Keratinocyte (primary cell): ENCODE results near the gene TMPRSS3. TPM values are rescaled to one million over a fixed set of nuclear protein-coding genes. Genes with fewer than 3 reads are reported as not detected.

Experiments
- DNase-seq: peaks from one replicate; pipeline ENCODE4 v3.0.0-alpha.2; 2011; ENCODE audit warnings: low read depth, missing footprints, low spot score
- FAIRE-seq: peaks from 2 replicates; lab custom pipeline; 2011; peaks lifted over from hg19 to GRCh38; lab: Jason Lieb, UNC
- H2AFZ ChIP-seq: 2 replicates; pipeline ENCODE4 v1.6.0; 2012; ENCODE audit warnings: low read length, control low read depth, inconsistent platforms; ENCODE audit not compliant: control insufficient read depth
- H3K27ac ChIP-seq: 2 replicates; pipeline ENCODE4 v1.5.1; 2011; ENCODE audit warnings: low read length; ENCODE audit not compliant: control insufficient read depth, insufficient read depth
- H3K27me3 ChIP-seq: 3 replicates; pipeline ENCODE4 v1.6.0; 2011; ENCODE audit warnings: low read length; ENCODE audit not compliant: control insufficient read depth, insufficient read depth; ENCODE audit errors: extremely low read depth
- H3K36me3 ChIP-seq, 2 experiments: 2 replicates in 1 of 2; 3 replicates in 1 of 2; pipeline ENCODE4 v1.5.1; 2011; ENCODE audit warnings: low read length in 2 of 2, mild to moderate bottlenecking in 1 of 2; ENCODE audit not compliant: control insufficient read depth in 2 of 2, insufficient read depth in 2 of 2; ENCODE audit errors: extremely low read depth in 1 of 2
- H3K4me1 ChIP-seq: 3 replicates; pipeline ENCODE4 v1.5.1; 2011; ENCODE audit warnings: low read length; ENCODE audit not compliant: control insufficient read depth, insufficient read depth; ENCODE audit errors: extremely low read depth
- H3K4me2 ChIP-seq: 3 replicates; pipeline ENCODE4 v1.6.0; 2011; ENCODE audit warnings: low read depth, low read length; ENCODE audit not compliant: control insufficient read depth, insufficient read depth; ENCODE audit errors: extremely low read depth
- H3K4me3 ChIP-seq, 3 experiments: fragments of 200-600 bp in 1 of 3; sonication (generic) in 1 of 3; 2 replicates in 2 of 3; 3 replicates in 1 of 3; pipeline ENCODE4 v1.5.1; 2011 to 2016; ENCODE audit warnings: low read length in 3 of 3, mild to moderate bottlenecking in 3 of 3, control low read depth in 2 of 3, inconsistent platforms in 1 of 3, low read depth in 1 of 3, mixed read lengths in 1 of 3, mixed run types in 1 of 3, moderate library complexity in 1 of 3; ENCODE audit not compliant: control insufficient read depth in 2 of 3, insufficient read depth in 2 of 3; ENCODE audit errors: extremely low read depth in 1 of 3
- H3K79me2 ChIP-seq: 2 replicates; pipeline ENCODE4 v1.6.0; 2012; ENCODE audit warnings: low read length; ENCODE audit not compliant: control insufficient read depth, insufficient read depth
- H3K9ac ChIP-seq: 3 replicates; pipeline ENCODE4 v1.6.0; 2011; ENCODE audit warnings: low read length; ENCODE audit not compliant: control insufficient read depth, insufficient read depth; ENCODE audit errors: extremely low read depth
- H3K9me1 ChIP-seq: 3 replicates; pipeline ENCODE4 v1.6.0; 2011; ENCODE audit warnings: low read length; ENCODE audit not compliant: control insufficient read depth, insufficient read depth; ENCODE audit errors: extremely low read depth
- H3K9me3 ChIP-seq: 2 replicates; pipeline ENCODE4 v1.5.1; 2012; ENCODE audit warnings: low read depth, low read length; ENCODE audit not compliant: control insufficient read depth
- H4K20me1 ChIP-seq: 3 replicates; pipeline ENCODE4 v1.6.0; 2011; ENCODE audit warnings: low read length; ENCODE audit not compliant: control insufficient read depth, insufficient read depth; ENCODE audit errors: extremely low read depth
- CTCF ChIP-seq, 3 experiments: IDR thresholded peaks in 1 of 3; conservative IDR thresholded peaks in 1 of 3; optimal IDR thresholded peaks in 1 of 3; 2 replicates in 2 of 3; 3 replicates in 1 of 3; pipeline versions ENCODE3 to v1.5.1; 2011; ENCODE audit warnings: low read length in 3 of 3, mild to moderate bottlenecking in 3 of 3, moderate library complexity in 2 of 3, control low read depth in 1 of 3, inconsistent platforms in 1 of 3; ENCODE audit not compliant: insufficient read depth in 2 of 3; ENCODE audit errors: extremely low read depth in 1 of 3
- EZH2 ChIP-seq: IDR thresholded peaks from one replicate; pipeline ENCODE4 v1.6.1; 2012; ENCODE audit warnings: inconsistent platforms, mild to moderate bottlenecking, low read length, moderate library complexity
- dilution Hi-C: fragments of 300-500 bp; cut with MboI; formaldehyde crosslinking; loops from one replicate; pipeline ENCODE4 v1.7.0; 2020; ENCODE audit warnings: low sequenced_read_pairs; ENCODE audit not compliant: extremely low pct_ligation_motif_present
- polyA plus RNA-seq, 5 experiments: library from polyadenylated mRNA; depleted of rRNA in 3 of 5; stranded (reverse) in 3 of 5; stranded (forward) in 1 of 5; unstranded in 1 of 5; fragments of >200 nt; gene quantifications; 1 replicate in 1 of 5; 2 replicates in 3 of 5; 3 replicates in 1 of 5; pipeline versions ENCODE4 v1.2.1 to v1.2.3, GENCODE V29; 2011 to 2012; ENCODE audit warnings: missing spikeins in 2 of 5, low read depth in 1 of 5, low replicate concordance in 1 of 5

The TMPRSS3 gene
- polyA plus RNA-seq, 1 donor (not counting 4 experiments of a cell fraction or from before 2014, with no cell fraction given) = not detected

DNA sequence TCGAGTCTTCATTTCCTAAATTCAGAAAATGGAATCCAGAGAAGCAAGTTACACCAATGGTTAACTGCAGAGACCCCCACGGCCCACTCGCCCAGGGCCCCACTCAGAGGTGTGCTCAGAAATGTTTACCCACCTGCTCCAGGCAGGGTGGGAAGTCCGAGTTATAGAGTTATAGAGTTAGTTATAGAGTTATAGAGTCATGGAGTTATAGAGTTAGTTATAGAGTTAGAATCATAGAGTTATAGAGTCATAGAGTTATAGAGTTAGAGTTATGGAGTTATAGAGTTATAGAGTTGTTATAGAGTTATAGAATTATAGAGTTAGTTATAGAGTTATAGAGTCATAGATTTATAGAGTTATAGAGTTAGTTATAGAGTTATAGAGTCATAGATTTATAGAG, 39.5 kb upstream of the TMPRSS3 start:
- no peaks in the 10 kb centered on the region for H3K9me3 ChIP-seq
- H3K9me1 ChIP-seq = no peaks in the 10 kb centered on the region
- H3K4me2 ChIP-seq = no peak overlapping the region
- H3K4me3 ChIP-seq = no peak overlapping the region
- no peaks in the 10 kb centered on the region for H3K79me2 ChIP-seq
- H3K4me1 ChIP-seq = peaks cover 4% of the 10 kb centered on the region
- dilution Hi-C loops = no loop called here
- TF ChIP-seq EZH2 (no peak), CTCF (optimal IDR thresholded peaks at IDR 0.05 in 1 of 3, IDR thresholded peaks at IDR 0.05 in 1 of 3, conservative IDR thresholded peaks at IDR 0.05 in 1 of 3; ENCODE audit: extremely low read depth in 1 of 3, insufficient read depth in 2 of 3, low read length in 3 of 3) (no peak)
- FAIRE-seq (no peak), DNase-seq (no peak)
- H4K20me1 ChIP-seq = no peaks in the 10 kb centered on the region
- no peak overlapping the region for H3K27ac ChIP-seq
- peaks cover 10% of the 10 kb centered on the region for H3K27me3 ChIP-seq
- no peak overlapping the region for H3K9ac ChIP-seq
- no peak overlapping the region for H2AFZ ChIP-seq
- no peaks in the 10 kb centered on the region for H3K36me3 ChIP-seq

DNA sequence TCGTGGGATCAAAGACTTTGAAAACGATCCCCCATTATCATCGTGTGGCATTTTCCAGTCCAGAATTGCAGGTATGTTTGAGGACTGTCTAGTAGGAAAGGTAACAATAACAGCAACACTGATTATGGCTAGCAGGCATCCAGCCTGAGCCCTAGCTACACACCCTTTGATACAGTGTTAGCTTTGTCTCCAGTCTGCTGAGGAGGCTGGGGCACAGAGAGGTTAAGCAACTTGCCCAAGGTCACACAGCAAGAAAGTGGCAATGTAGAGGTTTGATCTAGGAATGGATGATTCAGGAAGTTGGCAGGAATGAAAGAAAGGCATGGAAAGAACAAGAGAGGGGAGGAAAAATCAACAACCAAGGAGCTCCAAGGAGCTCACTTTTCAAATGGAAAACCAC, 39.0 kb upstream of the TMPRSS3 start:
- Histone ChIP-seq H4K20me1 (no peaks in the 10 kb centered on the region), H3K9me1 (no peaks in the 10 kb centered on the region), H3K9me3 (no peaks in the 10 kb centered on the region), H3K27ac (no peak overlapping the region), H3K27me3 (peaks cover 10% of the 10 kb centered on the region), H3K36me3 (no peaks in the 10 kb centered on the region), H3K4me2 (no peak overlapping the region), H3K9ac (no peak overlapping the region), H3K4me3 (no peak overlapping the region), H3K4me1 (peaks cover 4% of the 10 kb centered on the region), H3K79me2 (no peaks in the 10 kb centered on the region), H2AFZ (no peak overlapping the region)
- dilution Hi-C loops = no loop called here
- FAIRE-seq = no peak
- no peak for DNase-seq
- TF ChIP-seq CTCF (optimal IDR thresholded peaks at IDR 0.05 in 1 of 3, IDR thresholded peaks at IDR 0.05 in 1 of 3, conservative IDR thresholded peaks at IDR 0.05 in 1 of 3; ENCODE audit: extremely low read depth in 1 of 3, insufficient read depth in 2 of 3, low read length in 3 of 3) = no peak
- no peak for TF ChIP-seq EZH2
